GM18498 (cell line): ENCODE results near the gene LCE1E.

Source experiments
- ATAC-seq: cut with Tn5 transposase; IDR thresholded peaks from one replicate; pipeline ENCODE4 v1.9.1; 2021; ENCODE audit warnings: mild to moderate bottlenecking, moderate library complexity; ENCODE audit not compliant: unreplicated experiment

The LCE1E gene, protein sequence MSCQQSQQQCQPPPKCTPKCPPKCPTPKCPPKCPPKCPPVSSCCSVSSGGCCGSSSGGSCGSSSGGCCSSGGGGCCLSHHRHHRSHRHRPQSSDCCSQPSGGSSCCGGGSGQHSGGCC

DNA sequence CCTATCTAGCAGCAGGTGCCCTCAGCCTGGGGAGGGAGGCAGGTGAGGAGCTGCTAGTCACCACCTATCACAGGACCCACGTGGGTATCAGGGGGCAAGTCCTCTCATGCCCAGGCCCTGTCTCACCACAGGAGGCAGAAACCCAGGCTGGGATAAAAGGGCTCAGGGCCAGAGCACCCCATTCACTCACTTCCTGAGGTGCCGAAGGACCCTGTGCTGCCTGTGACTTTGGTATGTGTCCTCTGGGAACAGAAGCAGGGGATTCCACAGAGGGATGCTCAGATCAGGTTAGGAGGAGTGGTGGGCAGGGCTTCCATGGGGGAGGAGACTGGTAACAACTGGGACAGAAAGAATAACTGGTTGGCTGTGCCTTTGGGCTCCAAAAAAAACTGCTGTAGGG lies at the start of gene LCE1E:
Gene LCE1E, plus strand, starts transcription at position 181 of the 400 bp plus-strand sequence. CDS start 1,043 bp downstream, outside the sequence.
- ATAC-seq, result no peak

DNA sequence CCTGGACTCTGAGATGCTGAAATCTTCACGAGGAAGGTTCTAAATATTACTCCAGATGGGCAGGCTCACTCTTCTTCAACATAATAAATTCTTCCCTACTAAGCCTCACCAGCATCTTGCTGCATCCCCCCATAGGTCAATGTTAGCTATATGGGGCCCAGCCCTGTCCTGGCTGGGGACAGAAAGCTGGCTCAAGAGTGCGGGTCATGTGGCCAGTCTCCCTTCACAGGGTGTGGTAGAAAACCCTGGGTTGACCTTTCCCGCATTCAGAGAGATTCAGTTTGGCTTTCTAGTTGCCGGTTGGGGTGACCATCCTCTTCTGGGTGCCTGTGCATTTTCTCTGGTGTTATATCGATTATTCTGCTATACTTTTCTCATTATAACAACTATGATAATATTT lies 48.1 kb upstream of the LCE1E start:
- ATAC-seq, result no peak

DNA sequence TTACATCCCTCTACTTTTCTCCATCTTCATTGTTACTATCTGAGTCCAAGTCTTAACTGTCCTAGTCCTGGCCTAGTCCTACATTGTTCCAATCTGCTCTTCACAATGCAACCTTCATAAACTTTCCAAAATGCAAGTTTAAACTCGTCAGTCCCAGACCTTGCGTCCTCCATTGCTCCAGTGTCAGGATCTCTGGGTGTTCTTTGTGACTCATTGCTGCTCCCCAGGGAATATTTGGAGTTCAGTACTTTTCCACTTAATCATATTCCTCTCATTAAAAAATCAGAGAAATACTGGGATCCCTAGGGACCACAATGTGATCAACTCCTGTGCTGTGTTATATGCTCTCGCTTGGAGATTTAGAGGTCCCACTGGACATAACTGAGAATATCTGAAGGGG lies 46.2 kb upstream of the LCE1E start:
- ATAC-seq, result no peak

DNA sequence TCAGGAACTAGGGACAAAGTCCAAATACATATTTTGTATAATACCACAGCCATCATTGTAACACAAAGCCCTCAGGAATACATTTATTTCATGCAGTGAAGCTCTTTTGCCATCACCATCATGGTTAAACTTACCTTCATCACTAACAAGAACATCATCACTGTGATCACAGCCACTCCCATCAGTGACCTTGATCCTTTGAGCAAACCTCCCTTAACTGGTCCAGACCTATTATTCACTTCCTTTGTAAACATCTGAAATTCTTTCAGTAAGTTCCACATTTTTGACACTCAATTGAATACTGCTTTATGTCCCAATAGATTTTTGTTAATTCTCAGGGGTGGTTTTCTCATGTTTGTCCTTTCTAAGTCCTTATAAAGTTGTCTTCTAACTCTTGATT lies 44.4 kb upstream of the LCE1E start:
- no peak for ATAC-seq

DNA sequence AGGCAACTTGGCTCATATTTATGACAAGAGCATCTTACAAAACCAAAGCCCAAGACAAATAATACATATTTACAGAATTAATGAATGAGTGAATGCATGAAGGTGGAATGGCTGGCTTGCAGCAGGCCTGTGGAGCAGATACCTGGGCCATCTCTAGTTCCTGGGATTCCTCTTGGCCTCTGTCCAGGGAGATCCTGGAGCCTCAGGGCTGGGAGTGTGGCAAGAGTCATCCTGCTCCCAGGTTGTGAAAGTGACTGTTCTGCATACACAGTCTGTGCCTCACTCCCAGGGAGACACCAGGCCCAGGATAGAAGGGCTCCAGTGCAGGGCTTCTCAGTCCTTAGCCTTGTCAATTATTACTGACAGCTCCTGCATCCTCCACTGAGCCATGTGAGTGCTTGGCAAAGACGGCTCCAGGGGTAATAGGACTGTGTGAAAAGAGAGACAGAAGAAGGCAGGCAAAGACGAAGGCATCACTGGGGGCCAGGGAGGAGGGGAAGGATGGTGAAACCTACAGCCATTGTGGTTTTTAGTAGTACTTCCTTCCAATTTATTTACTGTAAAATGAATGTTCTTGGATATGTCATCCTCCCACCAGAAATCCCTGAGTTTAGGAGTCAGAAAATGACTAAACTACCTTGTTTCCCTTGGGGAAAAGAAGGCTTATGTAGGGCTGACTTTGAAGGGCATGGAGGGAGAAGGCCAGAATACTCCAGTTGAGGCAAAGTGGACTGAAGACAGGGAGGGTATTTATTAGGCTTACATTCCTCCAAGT lies 42.5 kb upstream of the LCE1E start:
- no peak for ATAC-seq

DNA sequence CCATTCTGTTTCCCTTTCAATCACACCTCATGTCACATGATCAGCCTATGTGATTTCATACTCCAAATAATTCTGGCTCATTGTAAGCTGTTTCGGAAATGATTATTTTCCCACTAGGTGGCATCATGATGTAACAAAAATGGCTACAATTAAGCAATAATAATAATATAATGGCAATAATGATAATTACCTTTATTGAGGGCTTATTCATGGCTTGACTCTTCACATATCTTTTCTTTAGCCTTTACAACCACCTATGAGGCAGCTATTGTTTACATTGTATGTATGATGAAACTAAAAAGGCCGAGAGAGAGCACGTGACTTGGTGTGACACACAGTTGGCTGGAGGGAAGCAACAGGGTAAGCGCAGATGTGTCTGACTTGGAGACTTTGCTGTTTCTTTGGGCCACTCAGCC lies 40.8 kb upstream of the LCE1E start:
- no peak for ATAC-seq

DNA sequence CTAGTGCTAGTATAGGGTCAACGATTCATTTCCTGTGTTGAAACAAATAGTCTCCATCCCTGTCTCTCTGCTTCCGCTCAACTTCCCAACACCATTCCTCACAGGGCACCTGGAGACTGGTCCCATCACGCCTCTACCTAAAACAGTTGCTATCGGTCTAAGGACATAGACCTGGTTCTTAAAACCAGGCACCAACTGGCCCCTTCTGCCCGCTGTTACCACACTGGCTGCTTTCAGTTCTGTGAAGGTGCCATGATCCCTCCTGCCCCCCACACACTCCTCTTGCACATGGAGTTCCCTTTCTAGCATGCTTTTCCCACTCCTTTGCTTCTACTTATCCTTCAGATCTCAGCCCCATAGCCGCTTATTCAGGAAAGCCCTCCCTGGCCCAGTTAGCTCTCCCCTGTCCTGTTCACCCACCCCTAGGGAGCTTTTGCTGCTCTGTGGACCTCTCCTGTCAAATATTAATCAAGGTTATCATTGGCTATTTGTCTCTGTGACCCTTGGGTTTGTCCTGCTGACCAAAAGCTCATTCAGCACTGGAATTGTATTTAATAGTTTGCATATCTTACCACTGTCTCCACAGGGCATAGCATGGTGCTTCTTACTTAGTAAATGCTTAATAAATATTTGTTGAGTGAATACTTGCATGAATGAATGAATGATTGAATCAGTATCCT lies 40.2 kb upstream of the LCE1E start:
- ATAC-seq, result no peak

DNA sequence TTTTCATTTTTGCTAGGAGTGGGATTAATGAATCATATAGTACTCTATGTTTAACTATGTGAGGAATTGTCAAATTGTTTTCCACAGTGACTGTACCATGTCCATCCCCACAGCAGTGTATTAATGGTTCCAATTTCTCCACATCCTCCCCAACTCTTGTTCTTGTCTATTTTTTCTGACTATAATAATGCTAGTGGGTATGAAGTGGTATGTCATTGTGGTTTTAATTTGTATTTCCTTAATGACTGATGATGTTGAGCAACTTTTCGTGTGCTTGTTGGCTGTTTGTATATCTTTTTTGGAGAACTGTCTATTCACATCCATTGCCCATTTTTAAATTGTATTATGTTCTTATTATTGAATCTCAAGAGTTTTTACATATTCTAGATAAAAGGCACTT lies 38.2 kb upstream of the LCE1E start:
- no peak for ATAC-seq

DNA sequence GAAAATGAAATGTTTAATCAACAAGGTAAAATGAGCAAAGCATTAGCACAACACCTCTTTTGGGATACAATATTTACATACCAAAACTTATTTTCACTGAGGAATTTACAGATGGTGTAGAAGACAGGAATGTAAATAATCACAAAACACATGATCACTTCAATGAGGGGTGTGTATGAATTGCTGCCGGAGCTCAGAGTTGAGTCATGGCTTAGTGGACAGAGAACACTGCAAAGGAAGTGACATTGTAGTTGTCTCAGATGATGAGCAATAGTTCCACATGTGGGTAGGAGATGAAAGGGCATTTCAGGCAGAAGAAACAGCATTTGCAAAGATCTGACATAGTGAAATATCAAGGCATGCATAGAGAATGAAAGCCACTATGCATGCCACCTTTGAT lies 33.8 kb upstream of the LCE1E start:
- no peak for ATAC-seq

DNA sequence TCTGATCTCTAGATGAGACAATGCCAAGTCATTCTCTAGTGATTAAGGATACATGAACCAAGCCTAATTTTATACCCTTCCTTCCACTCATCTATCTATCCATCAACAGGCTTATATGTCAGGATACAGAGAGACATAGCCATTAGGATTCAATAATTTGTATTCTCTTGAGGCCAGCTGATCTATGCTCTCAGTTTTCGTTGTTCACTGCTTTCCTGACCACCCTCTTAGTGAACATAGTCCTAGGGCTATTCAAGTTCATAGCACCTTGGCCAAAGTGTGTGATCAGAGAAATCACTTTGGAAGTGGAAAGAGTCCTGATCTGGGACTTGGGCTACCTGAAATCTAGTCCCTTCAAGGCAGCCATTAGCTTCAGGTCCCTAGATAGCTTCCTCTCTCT lies 32.5 kb upstream of the LCE1E start:
- no peak for ATAC-seq

DNA sequence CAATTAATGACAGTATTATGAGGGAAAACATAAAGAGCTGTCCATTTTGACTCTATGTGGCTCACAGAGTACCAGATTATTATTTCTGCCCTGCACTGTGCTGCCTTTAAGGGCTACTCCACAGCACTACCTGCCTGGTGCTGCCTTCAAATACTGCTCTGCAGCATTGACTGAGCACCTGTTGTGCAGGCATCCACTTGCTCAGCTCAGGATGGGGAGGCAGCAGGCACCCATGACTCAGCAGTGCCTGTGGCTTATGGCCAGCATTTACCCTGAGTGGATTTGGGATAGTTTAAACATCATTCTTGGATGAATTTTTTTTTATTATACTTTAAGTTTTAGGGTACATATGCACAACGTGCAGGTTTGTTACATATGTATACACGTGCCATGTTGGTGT lies 29.2 kb upstream of the LCE1E start:
- ATAC-seq, result no peak

DNA sequence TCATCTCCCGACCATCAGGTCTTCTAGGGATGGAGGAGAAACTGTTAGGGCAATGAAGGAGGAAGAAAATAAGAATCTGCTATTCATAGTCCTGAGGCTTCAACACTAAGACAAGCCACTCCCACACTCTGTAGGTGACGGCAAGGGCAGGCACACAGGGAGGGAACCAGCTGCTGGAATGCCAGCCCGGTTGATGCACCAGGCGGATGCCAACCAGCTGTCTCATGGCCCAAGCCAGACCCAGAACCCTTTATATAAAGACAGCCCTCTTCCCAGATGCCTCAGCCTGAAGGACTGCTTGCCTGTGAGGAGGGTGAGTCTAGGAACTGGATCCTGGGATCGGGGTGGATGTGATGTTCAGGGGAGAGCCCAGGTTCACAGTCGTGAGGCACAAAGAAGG lies 28.3 kb upstream of the LCE1E start, which contains the start of gene KPRP:
Gene KPRP, plus strand, starts transcription at position 279 of the 400 bp plus-strand sequence. CDS start 1,564 bp downstream, outside the sequence.
- ATAC-seq, result no peak

DNA sequence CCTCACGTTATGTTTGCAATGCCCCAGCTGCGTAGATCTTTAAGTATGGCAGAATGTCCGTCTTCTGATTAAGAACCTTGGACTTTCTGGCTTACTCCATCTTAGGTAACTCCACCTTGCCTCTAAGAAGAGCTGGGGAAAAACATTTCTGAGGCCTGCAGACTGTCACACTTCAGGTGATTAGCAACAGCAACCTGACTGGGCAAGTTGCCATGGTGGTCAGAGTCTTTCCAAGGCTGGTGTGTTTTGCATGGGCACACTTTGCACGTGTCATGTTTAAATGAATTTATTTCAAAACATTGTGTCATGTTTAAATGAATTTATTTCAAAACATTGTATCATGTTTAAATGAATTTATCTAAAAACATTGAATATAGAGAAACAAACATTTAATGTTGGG lies 27.4 kb upstream of the LCE1E start:
- no peak for ATAC-seq

DNA sequence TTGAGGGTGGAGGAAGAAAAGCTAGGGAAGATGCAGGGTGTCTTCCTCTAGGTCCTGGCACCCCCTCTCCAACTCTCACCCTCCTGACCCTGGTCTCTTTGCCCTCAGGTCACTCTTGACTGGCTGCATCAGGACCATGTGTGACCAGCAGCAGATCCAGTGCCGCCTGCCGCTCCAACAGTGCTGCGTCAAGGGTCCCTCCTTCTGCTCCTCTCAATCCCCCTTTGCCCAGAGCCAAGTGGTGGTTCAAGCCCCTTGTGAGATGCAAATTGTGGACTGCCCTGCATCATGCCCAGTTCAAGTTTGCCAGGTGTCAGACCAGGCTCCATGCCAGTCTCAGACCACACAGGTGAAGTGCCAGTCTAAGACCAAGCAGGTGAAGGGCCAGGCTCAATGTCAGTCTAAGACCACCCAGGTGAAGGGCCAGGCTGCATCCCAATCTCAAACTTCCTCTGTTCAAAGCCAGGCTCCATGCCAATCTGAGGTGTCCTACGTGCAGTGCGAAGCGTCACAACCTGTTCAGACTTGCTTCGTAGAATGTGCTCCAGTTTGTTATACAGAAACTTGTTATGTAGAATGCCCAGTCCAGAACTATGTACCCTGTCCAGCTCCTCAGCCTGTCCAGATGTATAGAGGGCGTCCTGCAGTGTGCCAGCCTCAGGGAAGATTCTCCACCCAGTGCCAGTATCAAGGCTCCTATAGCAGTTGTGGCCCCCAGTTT lies 26.4 kb upstream of the LCE1E start:
- ATAC-seq, result no peak

DNA sequence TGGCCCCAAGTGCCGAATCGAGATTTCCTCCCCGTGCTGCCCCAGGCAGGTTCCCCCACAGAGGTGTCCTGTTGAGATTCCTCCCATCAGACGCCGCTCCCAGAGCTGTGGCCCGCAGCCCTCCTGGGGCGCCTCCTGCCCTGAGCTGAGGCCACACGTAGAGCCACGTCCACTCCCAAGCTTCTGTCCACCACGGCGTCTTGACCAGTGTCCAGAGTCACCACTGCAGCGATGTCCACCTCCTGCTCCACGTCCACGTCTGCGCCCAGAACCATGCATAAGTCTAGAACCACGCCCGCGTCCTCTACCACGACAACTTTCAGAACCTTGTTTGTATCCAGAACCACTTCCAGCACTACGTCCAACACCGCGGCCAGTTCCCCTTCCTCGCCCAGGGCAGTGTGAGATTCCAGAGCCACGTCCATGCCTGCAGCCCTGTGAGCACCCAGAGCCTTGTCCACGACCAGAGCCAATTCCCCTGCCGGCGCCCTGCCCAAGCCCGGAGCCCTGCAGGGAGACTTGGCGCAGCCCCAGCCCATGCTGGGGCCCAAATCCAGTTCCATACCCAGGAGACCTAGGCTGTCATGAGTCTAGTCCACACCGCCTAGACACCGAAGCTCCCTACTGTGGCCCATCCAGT lies 25.4 kb upstream of the LCE1E start:
- ATAC-seq, result no peak

DNA sequence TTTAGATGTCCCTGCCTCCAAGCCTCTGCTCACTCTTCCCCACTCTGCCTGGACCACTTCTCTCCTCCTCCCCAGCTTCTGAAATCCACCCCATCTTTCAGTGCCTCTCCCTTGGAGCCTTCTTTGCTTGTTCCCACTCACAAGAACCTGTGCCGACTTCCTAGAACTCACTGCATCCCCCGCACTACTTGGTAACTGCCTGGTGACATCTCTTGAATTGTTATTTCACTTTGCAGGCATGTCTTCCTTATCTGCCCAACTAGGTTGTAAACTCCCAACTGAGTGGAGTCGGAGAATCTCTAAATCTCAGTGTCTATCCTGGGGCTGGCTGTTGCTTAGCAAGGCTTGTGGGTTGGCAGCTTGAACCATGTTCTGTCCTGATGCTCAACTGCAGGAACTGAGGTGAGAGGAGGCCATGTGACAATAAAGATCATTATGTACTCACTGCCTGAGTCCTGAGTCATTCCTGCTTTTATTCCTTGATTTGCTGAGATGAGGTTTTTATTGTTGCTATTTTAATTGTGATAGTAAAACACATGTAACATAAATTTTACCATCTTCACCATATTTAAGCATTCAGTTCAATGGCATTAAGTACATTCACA lies 24.3 kb upstream of the LCE1E start:
- no peak for ATAC-seq

DNA sequence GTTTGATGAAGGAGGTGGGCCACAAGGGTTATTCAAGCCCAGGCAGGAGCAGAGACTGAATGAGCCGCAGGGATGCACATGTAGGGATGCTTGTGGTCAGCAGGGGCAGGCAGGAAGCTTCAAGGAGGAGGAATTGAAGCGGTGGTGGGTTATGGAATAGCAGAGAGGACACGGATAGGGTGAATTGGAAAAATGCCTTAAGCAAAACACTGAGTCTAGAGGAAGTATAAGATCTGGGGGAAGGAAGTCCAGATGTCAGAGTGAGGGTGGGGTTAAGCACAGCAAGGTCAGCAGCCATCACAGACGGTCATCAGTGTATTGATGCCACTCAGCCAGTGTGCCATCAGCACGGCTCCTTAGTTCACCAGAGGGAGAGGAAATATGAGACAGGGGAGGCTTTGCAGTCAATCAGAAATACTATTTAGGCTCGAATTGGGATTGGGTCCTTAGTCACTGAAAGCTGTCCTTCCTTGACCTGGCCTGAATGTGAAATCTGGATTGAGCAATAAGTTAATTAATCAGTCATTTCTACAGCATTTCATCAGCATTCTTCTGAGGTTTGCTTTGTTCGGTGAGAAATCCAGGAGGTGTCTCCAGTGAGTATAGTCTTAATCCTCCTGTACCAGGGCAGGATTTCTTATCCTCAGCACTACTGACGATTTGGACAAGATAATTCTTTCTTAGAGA lies 17.1 kb upstream of the LCE1E start:
- ATAC-seq, result no peak

DNA sequence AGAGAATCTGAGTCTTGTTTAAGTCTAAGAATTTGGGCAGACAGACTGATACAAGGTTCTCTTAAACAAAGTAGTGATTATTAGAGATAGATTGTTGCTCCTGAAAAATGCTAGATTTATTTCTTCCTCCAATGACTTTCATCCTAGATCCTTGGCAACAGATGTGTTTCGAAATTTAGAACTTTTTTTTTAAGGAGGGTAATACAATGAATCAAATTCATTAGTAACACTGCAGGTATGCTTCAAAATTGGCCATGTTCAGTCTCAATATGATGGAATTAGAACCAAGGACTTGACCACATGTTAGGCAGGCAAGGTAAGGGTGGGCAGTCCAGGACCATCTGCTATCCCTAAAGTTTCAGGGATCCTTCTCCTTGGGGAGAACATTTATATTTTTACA lies 15.6 kb upstream of the LCE1E start:
- no peak for ATAC-seq

DNA sequence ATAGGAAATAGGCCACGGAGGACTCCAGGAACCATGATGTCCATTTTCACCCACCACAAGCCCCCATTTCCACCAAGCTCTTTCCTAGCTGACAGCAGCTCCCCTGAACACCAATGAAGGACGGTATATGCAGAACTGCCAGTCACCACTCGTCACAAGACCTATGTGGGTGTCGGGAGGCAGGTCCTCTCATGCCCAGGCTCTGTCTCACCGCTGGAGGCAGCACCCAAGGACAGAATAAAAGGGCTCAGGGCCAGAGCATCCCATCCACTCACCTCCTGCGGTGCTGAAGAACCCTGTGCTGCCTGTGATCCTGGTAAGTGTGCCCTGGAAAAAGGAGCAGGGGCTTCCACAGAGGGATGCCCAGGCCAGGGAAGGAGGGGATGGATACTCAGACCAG lies 11.2 kb upstream of the LCE1E start, which contains the start of gene LCE1F:
Gene LCE1F, plus strand, starts transcription at position 266 of the 400 bp plus-strand sequence. CDS start 1,232 bp downstream, outside the sequence.
- no peak for ATAC-seq

DNA sequence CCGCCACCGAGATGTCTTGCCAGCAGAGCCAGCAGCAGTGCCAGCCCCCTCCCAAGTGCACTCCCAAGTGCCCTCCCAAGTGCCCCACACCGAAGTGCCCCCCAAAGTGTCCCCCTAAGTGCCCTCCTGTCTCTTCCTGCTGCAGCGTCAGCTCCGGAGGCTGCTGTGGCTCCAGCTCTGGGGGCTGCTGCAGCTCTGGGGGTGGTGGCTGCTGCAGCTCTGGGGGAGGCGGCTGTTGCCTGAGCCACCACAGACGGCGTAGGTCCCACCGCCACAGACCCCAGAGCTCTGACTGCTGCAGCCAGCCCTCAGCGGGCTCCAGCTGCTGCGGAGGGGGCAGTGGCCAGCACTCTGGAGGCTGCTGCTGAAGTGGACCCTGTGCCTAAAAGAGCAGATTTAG lies 9.7 kb upstream of the LCE1E start:
- ATAC-seq, result no peak
